A673 (cell line): Measurements from ENCODE around the gene BMERB1.

Experiments used
- EZH2 ChIP-seq: fragments of 200-600 bp; sonication (generic); IDR thresholded peaks from 2 replicates; pipeline ENCODE4 v1.6.1; 2017; ENCODE audit warnings: borderline replicate concordance, low read depth, mild to moderate bottlenecking, mixed read lengths, antibody characterized with exemption, low read length; ENCODE audit not compliant: poor library complexity, severe bottlenecking
- TF ChIP-seq, protein P1 (sequence below): fragments of 300-800, 200-600 bp; sonication (generic); conservative IDR thresholded peaks from 2 replicates; pipeline ENCODE4 v1.5.1; 2017; ENCODE audit warnings: low read depth, mild to moderate bottlenecking, antibody characterized with exemption, low read length, moderate library complexity, mixed read lengths

DNA sequence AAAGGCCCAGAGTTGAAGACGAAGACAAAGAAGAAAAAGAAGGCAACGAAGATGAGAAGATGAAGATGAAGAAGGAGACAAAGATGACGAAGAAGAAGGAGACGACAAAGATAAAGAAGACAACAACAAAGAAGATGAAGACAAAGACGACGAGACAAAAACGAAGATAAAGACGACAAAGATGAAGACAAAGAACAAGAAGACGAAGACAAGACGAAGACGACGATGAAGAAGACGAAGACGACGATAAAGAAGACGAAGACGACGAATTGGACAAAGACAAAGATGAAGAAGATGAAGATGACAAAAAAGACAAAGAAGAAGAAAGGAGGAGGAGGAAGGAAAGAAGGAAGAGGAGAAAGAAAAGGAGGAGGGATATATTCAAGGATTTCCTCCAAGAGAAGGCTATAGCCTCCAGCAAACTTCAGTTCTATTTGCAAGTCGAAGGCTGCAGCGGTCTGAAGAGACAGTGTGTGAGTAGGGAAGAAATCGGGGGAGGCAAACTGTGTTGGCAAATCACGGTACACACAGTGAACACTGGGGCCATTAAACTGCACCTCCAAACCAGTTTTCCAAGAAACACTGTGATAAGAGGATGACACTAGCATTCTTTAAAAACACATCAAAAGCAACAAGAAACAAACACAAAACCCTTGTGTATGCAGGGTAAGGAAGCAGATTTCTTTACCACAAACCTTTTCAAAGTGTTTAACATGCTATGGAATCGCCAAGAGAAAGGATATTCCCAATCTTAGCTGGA lies 168.1 kb downstream of the BMERB1 start:
- TF ChIP-seq, protein P1, sequence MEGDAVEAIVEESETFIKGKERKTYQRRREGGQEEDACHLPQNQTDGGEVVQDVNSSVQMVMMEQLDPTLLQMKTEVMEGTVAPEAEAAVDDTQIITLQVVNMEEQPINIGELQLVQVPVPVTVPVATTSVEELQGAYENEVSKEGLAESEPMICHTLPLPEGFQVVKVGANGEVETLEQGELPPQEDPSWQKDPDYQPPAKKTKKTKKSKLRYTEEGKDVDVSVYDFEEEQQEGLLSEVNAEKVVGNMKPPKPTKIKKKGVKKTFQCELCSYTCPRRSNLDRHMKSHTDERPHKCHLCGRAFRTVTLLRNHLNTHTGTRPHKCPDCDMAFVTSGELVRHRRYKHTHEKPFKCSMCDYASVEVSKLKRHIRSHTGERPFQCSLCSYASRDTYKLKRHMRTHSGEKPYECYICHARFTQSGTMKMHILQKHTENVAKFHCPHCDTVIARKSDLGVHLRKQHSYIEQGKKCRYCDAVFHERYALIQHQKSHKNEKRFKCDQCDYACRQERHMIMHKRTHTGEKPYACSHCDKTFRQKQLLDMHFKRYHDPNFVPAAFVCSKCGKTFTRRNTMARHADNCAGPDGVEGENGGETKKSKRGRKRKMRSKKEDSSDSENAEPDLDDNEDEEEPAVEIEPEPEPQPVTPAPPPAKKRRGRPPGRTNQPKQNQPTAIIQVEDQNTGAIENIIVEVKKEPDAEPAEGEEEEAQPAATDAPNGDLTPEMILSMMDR: no peak
- TF ChIP-seq EZH2: no peak
